GF-D8 (cell line): ENCODE measurements around the gene MID2.
A peak's percentile ranks its signal among the peaks of the same experiment; 100 is the strongest.
"Not testable (repeated sequence)": the region's sequence is repeated elsewhere in the genome, so short reads cannot be mapped to it uniquely, and the experiment has no call there.

Experiments used
- DNase-seq: peaks from one replicate; lab custom pipeline; 2025; lab: John Stamatoyannopoulos, UW

Gene MID2

DNA sequence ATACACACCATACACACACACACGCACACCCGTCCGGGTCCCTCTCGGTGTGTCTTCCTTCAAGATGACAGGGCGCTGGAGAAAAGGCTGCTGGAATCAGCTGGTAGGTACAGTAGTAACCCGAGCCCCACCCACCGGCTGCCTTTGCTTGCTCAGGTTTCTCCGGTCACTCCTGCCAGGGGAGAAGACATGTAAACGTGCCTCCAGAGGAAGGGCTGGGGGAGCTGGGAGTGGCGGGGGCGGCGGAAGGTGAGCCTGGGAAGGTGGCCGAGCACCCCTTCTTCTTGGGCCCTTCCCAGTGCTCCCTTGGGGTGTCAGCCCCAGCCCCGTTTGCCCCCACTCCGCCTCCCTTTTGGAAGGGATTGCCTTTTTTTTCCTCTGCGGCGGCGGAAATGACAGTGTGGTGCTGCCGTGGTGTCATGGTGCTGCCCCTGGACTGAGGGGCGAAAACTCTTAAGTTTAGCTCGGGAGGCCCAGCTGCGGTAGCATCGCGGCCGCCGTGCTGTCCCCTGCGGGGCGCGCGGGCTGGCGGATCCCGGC lies at the start of gene MID2:
TSS of gene MID2 (plus strand) at position 169 of the 540 bp plus-strand sequence. CDS start 561 bp downstream, outside the sequence.
- no peak for DNase-seq

GRCh38 chrX:107776649-107777535 lies 48.8 kb upstream of the MID2 start:
- peak; percentile 19 for DNase-seq

DNA sequence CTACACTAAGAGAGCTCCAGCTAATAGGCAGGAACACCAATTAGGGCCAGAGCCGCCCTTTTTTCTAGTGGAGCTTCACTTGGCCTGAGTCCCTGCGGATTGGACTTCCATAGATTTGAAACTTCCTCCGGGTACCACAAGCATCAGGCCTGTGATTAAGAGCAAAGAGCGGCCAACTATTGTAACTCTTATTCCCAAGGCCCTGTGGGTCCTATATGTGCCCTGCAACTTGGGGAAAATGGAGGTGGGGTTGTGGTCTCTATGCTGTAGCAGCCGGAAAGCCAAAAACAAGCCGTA lies 48.2 kb upstream of the MID2 start, which contains the start of gene NCBP2L:
TSS of gene NCBP2L (plus strand) at position 198 of the 297 bp plus-strand sequence. CDS start 16,488 bp downstream, outside the sequence.
- no peak for DNase-seq

GRCh38 chrX:107780525-107780924 lies 45.1 kb upstream of the MID2 start:
- no peak for DNase-seq

DNA sequence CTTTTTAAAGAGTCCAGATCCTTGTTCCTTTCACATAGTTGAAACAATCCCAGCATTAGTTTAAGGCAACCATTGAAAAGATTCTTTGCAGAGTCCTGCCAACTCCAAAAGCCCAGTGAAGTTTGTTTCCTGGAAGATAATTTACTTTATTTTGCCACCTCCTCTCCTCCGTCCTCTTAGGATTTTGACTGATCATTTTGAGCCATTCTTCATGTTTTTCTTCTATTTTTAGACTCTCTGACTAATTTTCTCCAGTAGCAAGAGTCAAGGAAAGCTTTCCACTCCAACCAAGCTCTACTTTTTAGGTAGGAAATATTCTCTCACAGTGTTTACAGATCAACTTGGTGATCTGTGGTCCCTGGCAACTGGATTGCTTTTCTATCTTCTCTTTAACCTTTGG lies 37.8 kb upstream of the MID2 start:
- no peak for DNase-seq

- DNase-seq, result no peak
Measured at GRCh38 chrX:107804427-107804826, 21.2 kb upstream of the MID2 start.

- no peak for DNase-seq
Measured at GRCh38 chrX:107805179-107805578, 20.5 kb upstream of the MID2 start.

DNA sequence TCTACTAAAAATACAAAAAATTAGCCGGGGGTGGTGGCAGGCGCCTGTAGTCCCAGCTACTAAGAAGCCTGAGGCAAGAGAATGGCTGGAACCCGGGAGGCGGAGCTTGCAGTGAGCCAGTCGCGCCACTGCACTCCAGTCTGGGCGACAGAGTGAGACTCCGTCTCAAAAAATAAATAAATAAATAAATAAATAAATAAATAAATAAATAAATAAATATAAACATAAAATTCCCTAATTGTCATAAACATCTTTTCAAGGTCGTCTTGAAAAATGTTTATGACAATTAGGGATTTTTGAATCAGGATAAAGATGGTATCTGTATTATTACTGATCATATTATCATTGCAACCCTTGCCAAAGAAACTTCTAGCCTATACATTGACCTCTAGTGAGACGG lies 15.6 kb upstream of the MID2 start:
- not testable (repeated sequence) for DNase-seq

- DNase-seq, result no peak
Measured at GRCh38 chrX:107818900-107819521, 6.7 kb upstream of the MID2 start.

- no peak for DNase-seq
Measured at GRCh38 chrX:107823042-107823441, 2.6 kb upstream of the MID2 start.

DNA sequence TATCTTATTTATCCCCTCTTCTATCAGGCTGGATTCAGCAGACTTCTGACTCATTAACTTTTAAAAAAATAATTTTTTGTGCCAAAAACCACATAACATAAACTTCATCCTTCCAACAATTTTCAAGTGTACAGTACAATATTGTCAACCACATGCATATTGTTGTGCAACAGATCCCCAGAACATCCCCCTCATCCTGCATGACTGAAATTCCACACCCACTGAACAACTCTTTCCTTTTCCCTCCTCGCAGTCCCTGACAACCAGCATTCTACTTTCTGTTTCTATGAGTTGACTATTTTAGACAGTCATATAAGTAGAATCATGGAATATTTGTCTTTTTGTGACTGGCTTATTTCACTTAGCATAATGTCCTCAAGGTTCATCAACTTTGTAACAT lies 2.2 kb upstream of the MID2 start:
- no peak for DNase-seq

DNA sequence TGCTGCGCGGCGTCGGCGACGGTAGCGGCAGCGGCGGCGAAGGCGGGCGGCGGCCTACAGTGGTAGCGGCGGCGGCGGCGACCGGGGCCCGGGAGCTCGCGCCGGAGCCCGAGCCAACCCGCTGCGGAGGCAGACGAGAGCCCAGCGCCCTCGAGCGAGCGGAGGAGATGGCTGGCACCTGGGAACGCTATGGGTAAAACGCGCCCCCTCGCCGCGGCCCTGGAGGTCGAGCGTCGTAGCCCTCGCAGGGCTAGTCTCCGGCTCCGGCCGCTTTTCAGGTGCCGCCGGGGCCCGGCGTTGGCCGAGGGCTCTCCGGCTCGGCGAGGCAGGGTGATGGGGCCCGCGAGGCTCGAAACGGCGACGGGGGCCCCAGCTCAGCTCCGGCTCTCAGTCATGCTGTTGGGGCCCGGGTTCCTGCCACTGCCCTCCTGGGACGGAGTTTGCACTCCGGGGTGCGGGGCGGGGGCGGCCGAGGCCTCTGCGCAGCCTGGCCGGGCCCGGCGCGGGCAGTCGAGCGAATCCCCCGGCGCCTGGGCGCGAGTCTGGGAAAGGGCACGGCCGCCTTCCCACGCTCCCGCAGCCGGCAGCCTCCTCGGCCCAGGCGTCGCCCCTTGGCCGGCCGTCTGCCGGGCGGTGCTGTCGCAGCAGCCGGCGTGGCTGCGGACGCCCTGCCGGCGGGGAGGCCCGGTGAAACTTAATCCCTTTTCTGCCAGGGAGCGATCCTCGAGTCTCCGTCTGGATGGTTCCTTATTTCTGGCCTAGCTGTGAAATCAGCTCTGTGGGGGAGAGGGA lies 768 bp downstream of the MID2 start:
- DNase-seq, result no peak

DNA sequence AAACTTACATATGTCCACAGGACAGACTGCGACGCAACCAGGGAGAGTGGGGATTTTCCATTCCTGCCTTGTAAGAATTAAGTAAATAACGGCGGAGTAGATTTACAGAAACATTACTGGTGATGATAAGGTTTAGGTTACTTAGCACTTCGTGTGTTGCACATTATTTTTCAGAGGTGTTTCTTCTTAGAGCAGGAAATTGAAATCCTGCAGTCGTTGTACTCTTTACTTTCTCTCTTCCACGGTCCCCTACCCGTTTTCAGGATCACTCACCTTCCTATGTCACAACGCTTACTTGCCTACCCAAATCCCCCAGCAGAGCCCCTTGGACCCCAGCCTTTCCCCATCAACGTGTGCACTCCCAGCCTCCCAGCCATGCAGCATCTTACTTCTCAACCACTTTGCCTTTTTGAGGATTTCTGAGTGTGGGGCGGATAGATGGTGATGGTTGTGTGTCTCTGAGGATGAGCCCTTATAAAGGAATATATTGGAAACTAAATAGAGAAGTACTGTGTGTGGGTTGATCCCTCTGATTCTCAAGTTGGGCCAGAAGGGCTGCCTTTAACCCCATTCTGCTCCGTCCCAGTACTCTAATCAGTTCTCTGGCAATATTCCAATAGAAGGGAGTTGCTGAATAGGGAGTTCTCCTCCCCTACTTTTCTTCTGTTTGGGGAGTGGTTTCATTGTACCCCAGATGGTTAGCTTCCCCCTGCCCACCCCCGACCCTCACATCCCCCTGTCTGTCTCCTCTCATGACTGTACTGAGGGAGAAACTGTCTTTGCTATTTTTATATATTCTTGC lies 1.6 kb downstream of the MID2 start:
- DNase-seq, result no peak

GRCh38 chrX:107827852-107828251 lies 2.2 kb downstream of the MID2 start:
- DNase-seq, result no peak

GRCh38 chrX:107829878-107830277 lies 4.2 kb downstream of the MID2 start:
- no peak for DNase-seq

DNA sequence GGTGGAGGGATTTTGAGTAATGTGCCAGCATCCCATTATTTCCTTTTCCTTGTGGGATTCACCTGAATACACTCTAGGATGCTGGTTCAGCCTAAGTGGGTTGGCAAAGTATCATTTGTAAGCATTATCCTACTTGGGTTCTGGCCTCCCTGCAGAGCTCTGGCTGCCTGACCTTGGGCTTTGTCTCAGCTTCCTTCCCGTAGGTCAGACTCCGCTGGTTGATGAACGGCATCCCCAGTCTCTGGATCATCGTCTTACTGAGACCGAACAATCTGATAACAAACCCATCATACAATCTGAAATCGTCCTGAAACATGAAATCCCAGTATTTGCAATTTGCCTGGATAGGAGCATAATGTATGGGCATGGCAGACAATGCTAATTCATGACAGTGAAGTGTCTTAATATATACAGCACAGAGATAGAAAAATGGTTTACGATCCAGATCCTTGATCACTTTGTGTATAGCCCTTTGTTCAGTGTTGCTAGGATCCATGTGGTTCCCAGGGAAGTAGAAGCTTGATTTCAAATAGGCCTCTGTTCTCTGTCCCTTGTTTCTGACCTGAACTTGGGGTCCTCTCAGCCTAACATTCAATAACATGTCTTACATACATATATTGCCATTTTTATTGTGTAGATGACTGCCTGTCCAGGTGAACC lies 5.5 kb downstream of the MID2 start:
- no peak for DNase-seq

GRCh38 chrX:107834275-107835201 lies 8.9 kb downstream of the MID2 start:
- no peak for DNase-seq

DNA sequence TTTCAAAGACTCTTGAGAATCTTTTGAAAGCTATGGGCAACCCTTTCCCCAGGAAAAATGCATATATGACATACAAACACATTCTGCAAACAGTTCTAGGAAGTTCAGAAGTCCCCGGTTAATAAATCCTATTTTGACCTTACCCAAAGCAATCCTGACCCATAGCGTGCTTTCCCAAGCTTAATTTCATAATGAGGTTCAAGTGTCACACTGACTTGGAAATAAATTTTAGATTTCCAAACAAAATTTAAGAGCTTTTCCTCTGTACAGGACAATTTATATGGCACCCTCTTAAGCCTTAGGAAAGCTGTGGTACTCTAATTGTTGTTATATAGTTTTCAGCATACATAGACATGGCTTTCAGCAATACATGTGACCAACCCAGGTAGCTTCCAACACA lies 11.3 kb downstream of the MID2 start:
- DNase-seq, result no peak

DNA sequence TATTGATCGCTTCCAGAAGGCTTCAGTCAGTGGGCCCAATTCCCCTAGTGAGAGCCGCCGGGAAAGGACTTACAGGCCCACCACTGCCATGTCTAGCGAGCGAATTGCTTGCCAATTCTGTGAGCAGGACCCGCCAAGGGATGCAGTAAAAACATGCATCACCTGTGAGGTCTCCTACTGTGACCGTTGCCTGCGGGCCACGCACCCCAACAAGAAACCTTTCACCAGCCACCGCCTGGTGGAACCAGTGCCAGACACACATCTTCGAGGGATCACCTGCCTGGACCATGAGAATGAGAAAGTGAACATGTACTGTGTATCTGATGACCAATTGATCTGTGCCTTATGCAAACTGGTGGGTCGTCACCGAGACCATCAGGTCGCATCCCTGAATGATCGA lies 15.3 kb downstream of the MID2 start:
- no peak for DNase-seq
